ENCODE measurements around the gene FOXS1.

The FOXS1 gene

GRCh38 chr20:31840906-31841816, 4.2 kb downstream of the FOXS1 start:
- no peak for DNase-seq (ENCODE audit: low read depth)
- no peak overlapping the region for H3K4me3 ChIP-seq (ENCODE audit: low read depth, low read length)
- TF ChIP-seq, protein P1, sequence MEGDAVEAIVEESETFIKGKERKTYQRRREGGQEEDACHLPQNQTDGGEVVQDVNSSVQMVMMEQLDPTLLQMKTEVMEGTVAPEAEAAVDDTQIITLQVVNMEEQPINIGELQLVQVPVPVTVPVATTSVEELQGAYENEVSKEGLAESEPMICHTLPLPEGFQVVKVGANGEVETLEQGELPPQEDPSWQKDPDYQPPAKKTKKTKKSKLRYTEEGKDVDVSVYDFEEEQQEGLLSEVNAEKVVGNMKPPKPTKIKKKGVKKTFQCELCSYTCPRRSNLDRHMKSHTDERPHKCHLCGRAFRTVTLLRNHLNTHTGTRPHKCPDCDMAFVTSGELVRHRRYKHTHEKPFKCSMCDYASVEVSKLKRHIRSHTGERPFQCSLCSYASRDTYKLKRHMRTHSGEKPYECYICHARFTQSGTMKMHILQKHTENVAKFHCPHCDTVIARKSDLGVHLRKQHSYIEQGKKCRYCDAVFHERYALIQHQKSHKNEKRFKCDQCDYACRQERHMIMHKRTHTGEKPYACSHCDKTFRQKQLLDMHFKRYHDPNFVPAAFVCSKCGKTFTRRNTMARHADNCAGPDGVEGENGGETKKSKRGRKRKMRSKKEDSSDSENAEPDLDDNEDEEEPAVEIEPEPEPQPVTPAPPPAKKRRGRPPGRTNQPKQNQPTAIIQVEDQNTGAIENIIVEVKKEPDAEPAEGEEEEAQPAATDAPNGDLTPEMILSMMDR (IDR thresholded peaks at IDR 0.05; ENCODE audit: insufficient read depth, low read depth, low read length, missing control alignments) = no peak

DNA sequence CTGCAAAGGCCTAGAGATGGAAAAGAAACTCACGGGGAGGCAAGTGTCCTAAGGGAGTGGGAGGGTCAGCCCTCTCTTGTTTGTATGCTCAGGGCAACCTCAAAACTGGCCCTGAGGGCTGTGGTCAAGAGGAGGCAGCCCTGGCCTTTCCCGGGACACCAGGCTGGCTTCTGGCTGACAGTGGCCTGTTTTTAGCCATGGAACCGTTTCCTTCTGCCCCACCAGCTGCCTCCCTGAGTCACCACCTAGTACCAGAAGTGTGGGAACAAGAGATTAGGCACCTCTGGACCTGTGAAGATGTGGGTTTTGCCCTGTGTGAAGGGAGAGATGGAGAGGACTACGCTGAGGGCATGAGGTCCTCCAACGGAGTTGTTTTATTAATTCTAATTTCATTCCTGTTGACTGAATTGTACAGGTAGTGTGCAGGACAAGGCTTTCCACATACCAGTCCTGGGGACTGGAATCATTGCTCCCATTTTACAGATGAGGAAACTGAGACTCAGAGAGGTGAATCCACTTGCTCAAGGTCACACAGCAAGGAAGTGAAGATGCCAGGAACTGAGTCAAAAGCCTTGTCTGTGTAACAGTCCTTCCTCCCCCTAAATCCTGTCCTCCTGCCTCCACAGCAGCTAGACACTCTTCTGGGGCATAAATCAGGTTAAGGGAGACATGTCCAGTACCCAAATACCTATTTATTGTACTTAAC, 5.5 kb downstream of the FOXS1 start:
- TF ChIP-seq, protein P1 (IDR thresholded peaks at IDR 0.05; ENCODE audit: insufficient read depth, low read depth, low read length, missing control alignments) = no peak
- no peak for DNase-seq (ENCODE audit: low read depth)
- H3K4me3 ChIP-seq (ENCODE audit: low read depth, low read length) = no peak overlapping the region

DNA sequence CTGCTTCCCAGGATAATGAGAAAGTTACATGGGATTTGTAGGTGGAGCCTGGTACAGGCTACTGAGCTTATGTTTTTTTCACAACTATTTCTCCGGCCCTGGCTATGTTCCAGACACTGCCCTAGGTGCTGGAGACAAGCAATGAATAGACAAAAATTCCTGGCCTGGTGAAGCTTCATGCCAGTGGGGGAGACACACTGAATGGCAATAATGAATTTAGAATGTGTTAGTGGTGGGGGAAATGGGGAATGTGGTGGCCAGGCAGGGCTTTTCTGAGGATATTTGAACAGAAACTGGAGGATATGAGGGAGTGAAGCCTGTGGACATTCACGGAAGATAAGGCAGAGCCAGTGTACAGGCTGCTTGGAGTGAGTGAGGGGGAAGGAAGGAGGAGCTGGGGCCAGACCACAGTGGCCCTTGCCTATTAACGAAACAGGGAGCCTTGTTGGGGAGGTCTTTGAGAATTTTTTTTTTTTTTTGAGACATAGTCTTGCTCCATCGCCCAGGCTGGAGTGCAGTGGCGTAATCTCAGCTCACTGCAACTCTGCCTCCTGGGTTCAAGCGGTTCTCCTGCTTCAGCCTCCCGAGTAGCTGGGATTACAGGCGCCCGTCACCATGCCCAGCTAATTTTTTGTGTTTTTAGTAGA, 6.6 kb downstream of the FOXS1 start:
- TF ChIP-seq, protein P1 (IDR thresholded peaks at IDR 0.05; ENCODE audit: insufficient read depth, low read depth, low read length, missing control alignments) = no peak
- no peak for DNase-seq (ENCODE audit: low read depth)
- H3K4me3 ChIP-seq (ENCODE audit: low read depth, low read length) = no peak overlapping the region

GRCh38 chr20:31837896-31838397, 7.5 kb downstream of the FOXS1 start:
- TF ChIP-seq, protein P1 (IDR thresholded peaks at IDR 0.05; ENCODE audit: insufficient read depth, low read depth, low read length, missing control alignments) = no peak
- DNase-seq (ENCODE audit: low read depth) = no peak
- no peak overlapping the region for H3K4me3 ChIP-seq (ENCODE audit: low read depth, low read length)

DNA sequence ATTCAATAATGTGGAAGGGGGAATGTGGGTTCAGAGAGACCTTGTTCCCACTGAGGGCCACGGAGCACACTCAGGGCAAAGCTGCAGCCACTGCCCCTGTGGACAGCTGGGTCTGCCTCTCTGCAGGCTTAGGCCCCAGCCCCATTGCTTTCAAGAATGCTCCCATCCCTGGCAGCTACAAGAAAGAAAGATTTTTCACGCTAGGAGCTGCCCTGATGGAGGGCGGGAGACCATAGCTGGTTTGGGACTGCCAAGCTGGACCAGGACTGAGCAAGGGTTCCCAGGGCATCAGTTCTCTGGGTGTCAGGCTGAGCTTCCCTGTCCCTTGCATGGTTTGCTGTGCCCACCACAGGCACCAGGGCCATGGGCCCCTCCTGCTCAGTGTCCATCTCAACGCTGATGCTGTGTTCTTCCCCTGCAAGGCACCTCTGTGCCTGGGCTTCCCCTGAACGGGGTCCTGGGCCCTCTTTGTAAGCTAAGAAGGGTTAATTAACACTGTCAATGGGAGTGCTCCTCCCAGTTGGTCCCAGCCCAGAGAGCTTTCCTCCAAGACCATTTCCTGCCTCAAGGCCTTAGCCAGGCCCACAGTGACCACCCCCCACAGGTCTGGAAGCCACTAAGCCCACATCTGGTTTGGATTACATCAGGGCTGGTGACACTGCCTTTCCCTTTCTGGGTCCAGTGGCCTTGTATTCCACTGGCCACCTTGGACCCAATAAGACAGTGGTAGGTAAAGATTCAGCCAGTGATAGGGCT, 8.4 kb downstream of the FOXS1 start:
- DNase-seq (ENCODE audit: low read depth) = no peak

More for the DNA sequence above, 8.4 kb downstream of the FOXS1 start:
- H3K4me3 ChIP-seq (ENCODE audit: low read depth, low read length) = no peak overlapping the region
- TF ChIP-seq, protein P1 (IDR thresholded peaks at IDR 0.05; ENCODE audit: insufficient read depth, low read depth, low read length, missing control alignments) = no peak

Measured in GM12865 (cell line).